AG09319 (cell line): ENCODE data around the gene STAT5A.

Source experiments
- DNase-seq: peaks from one replicate; pipeline ENCODE4 v3.0.0-alpha.2; 2010; ENCODE audit warnings: low read depth; ENCODE audit errors: extremely low read depth
- CTCF ChIP-seq: IDR thresholded peaks from 2 replicates; pipeline ENCODE4 v1.5.1; 2011; ENCODE audit warnings: low read depth, mild to moderate bottlenecking, inconsistent platforms, low read length, moderate library complexity

The STAT5A gene

GRCh38 chr17:42287305-42287976 is 857 bp upstream of the STAT5A start:
- DNase-seq: no peak
- no peak for TF ChIP-seq CTCF

DNA sequence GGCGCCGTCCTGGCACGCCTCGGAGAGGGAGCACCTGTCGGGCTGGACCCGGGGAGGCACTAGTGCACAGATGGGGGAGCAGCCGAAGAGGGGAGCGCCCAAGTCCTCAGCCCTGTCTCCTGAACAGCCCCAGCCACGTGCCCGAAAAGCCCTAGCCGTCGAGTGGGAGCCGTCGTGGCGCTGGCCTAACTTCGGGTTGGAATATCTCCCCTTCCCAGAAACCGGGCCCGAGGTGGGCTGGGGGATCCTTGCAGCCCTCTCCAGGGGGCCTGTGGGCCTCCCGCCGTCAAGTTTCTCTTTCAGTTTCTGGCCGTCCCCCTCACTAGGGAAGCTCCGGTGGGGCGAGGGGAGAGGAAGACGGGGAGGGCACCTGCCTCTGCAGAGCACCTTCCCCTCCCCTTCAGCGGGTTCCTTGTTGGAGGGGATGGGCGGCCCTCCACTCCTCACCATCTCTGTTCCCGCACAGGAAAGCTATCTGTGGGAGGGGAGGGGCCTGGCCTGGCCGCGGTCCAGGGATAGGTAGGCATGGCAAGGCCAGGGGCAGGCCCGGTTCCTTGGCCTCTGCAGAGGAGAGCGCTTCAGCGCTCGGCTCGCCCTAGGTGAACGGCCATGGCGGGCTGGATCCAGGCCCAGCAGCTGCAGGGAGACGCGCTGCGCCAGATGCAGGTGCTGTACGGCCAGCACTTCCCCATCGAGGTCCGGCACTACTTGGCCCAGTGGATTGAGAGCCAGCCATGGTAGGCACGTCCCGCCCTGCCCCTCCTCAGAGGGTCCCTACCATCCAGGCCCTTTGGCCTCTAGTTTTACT is 709 bp downstream of the STAT5A start:
- TF ChIP-seq CTCF: no peak
- no peak for DNase-seq

DNA sequence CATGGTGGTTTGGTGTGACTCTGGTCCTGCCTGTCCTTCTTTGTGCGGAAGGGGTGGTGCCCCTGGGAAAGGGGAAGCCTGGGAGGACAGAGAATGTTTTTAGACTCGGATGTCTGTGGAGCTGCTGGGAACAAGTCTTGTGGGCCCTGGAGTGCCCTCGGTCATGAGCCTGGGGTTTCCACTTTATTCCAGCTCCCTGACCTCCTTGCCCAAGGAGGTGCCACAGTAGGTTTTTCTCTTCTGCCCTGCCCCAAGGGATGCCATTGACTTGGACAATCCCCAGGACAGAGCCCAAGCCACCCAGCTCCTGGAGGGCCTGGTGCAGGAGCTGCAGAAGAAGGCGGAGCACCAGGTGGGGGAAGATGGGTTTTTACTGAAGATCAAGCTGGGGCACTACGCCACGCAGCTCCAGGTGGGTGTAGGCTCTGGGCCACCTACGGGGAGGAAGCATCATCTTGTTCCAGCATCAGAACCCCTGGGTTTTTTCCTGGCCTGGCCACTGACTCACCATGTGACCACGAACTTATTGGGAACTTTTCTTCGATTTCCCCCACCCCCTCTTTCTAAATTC is 1.4 kb downstream of the STAT5A start:
- DNase-seq: no peak
- no peak for TF ChIP-seq CTCF

GRCh38 chr17:42290577-42290976 is 2.3 kb downstream of the STAT5A start:
- TF ChIP-seq CTCF: no peak
- no peak for DNase-seq

GRCh38 chr17:42291129-42291528 is 2.8 kb downstream of the STAT5A start:
- no peak for TF ChIP-seq CTCF

DNA sequence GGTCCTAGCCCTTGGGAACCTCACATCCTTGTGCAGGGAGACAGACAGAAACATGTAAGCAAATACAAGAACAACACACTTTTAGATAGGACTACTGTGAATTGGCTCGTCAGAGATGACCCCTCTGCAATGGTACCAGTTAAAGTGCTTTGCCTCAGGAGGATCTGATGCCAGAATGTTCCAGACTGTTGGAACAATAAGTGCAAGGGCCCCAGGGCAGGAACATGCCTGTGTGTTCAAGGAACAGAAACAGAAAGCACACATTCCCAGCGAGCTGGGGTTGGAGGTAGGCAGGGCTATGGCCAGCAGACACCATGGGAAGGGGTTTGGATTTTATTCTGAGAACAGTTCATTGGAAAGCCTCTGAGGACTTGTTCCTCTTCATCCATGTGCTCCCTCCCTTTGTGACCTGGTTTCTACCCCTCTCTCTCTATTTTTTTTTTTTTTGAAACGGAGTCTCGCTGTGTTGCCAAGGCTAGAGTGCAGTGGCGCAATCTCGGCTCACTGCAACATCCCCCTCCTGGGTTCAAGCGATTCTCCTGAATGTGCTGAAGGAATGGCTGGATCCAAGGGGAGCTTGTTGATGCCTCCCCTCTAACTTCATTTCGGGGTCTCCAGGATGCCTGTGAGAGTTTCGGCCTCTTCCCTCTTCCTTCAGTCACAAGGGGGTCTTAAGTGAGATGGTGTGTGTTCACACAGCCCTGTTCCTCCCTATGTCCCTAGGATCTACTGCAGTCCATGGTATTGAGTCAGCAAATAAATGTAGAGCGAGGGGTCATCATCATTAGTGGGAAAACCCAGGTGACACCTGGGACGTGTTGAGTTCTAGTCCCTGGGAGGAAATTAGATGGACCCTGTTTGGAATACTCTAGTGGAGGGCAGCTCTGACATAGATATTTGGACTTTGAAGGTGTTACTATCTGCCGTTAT is 6.4 kb downstream of the STAT5A start:
- TF ChIP-seq CTCF: no peak
- DNase-seq: no peak

More at GRCh38 chr17:42291129-42291528, 2.8 kb downstream of the STAT5A start:
- no peak for DNase-seq
